Kidney epithelial cell (primary cell): ENCODE results near the gene SRP72. TPM values are rescaled to one million over a fixed set of nuclear protein-coding genes. Genes with fewer than 3 reads are reported as not detected.
"Not testable (repeated sequence)": the region's sequence is repeated elsewhere in the genome, so short reads cannot be mapped to it uniquely, and the experiment has no call there.

ENCODE experiments used
- DNase-seq: peaks from one replicate; pipeline ENCODE4 v3.0.0-alpha.2; 2010; ENCODE audit warnings: low read depth
- H3K27me3 ChIP-seq: 2 replicates; pipeline ENCODE4 v1.6.0; 2011; ENCODE audit warnings: low read length; ENCODE audit not compliant: control insufficient read depth, insufficient read depth
- H3K36me3 ChIP-seq: 2 replicates; pipeline ENCODE4 v1.5.1; 2011; ENCODE audit warnings: low read length; ENCODE audit not compliant: control insufficient read depth, insufficient read depth
- H3K4me3 ChIP-seq: 2 replicates; pipeline ENCODE4 v1.5.1; 2011; ENCODE audit warnings: low read depth, mild to moderate bottlenecking, control low read depth, low read length
- total RNA-seq: library from RNA; depleted of rRNA; stranded (reverse); fragments of >200 nt; gene quantifications from 2 replicates; pipeline ENCODE4 v1.2.3, GENCODE V29; 2015
- TF ChIP-seq, protein P1 (sequence below): IDR thresholded peaks from 2 replicates; pipeline ENCODE4 v1.5.1; 2011; ENCODE audit warnings: mild to moderate bottlenecking, moderate library complexity, low read length, control low read depth, inconsistent platforms; ENCODE audit not compliant: insufficient read depth, poor library complexity, severe bottlenecking

Gene SRP72
- total RNA-seq, 1 donor from 2014 or later: 76.9 TPM

DNA sequence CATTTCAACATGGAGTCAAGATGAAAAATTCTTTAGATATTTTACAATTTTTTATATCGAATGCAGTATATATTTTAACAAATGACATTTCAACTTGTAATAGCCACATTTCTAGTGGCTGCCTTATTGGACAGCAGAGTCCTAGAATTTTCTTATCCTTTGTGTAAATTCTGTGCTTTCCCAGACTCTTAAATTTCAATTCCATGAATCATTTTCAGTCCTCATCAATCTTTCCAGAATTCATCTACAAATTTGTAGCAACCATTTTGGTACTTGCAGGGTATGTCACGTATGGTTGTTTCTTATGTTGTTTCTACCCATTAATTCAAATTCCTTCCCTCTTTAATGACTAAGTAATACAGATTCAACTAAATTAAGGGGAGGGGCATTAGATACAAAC lies 28.7 kb upstream of the SRP72 start:
- no peaks in the 10 kb centered on the region for H3K27me3 ChIP-seq
- no peaks in the 10 kb centered on the region for H3K36me3 ChIP-seq
- TF ChIP-seq, protein P1, sequence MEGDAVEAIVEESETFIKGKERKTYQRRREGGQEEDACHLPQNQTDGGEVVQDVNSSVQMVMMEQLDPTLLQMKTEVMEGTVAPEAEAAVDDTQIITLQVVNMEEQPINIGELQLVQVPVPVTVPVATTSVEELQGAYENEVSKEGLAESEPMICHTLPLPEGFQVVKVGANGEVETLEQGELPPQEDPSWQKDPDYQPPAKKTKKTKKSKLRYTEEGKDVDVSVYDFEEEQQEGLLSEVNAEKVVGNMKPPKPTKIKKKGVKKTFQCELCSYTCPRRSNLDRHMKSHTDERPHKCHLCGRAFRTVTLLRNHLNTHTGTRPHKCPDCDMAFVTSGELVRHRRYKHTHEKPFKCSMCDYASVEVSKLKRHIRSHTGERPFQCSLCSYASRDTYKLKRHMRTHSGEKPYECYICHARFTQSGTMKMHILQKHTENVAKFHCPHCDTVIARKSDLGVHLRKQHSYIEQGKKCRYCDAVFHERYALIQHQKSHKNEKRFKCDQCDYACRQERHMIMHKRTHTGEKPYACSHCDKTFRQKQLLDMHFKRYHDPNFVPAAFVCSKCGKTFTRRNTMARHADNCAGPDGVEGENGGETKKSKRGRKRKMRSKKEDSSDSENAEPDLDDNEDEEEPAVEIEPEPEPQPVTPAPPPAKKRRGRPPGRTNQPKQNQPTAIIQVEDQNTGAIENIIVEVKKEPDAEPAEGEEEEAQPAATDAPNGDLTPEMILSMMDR: no peak
- DNase-seq: no peak
- no peak overlapping the region for H3K4me3 ChIP-seq

DNA sequence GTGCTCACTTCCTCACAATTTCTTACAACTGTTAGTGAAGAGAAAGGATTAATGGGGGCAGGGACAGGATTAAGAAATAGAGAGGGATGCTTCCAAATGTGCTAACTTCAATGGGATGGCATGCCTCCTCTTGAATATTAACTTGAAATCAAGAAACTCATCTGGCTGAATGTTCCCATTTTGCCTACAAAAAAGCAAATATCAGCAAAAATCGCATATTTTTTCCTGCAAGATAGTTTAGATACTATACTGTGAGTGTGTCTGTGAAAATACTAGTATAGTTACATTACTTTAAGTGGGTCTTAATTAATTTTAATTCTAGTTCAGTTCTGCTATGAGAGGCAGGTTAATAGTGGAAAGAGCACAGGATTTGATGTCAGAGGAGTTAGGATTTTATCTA lies 26.4 kb upstream of the SRP72 start:
- Histone ChIP-seq H3K4me3 (no peak overlapping the region), H3K27me3 (no peaks in the 10 kb centered on the region), H3K36me3 (no peaks in the 10 kb centered on the region)
- no peak for DNase-seq
- TF ChIP-seq, protein P1: no peak

DNA sequence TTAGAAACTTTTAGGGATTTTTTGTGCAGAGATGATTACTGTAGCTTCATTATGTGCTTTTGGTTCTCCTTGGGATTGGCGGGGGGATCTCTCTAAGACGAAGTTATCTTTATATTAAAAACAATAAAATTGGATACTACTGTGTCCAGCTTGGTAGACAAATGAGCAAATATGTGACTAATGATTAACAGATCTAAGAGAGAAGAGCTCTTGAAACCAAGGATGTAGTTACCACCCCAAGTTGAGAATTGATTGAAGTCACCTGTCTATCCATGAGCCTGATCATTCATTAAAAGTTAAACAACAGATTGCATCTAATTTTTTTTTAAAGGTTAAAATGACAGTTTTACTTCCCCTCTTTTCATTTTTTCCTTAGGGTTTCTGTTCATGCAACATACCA lies 22.7 kb upstream of the SRP72 start:
- DNase-seq: no peak
- H3K27me3 ChIP-seq: no peaks in the 10 kb centered on the region
- H3K4me3 ChIP-seq: no peak overlapping the region
- no peaks in the 10 kb centered on the region for H3K36me3 ChIP-seq
- TF ChIP-seq, protein P1: no peak

DNA sequence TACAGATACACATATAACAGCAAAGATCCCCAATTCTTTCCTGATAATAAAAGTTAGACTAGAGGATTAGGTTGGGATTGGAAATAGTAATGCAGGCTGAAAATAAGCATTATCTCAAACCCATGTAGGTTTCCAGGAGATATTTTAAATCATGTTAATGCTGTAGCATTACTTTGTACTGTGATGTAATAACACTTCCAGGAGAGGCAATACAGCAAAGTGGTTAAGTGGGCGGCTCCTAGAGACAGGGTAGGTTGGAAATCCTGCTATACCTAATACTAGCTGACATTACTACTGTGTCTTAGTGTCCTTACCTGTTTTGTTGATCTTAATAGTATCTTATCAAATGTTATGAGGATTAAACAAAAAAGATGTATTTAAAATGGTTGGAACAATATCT lies 21.7 kb upstream of the SRP72 start:
- TF ChIP-seq, protein P1: no peak

DNA sequence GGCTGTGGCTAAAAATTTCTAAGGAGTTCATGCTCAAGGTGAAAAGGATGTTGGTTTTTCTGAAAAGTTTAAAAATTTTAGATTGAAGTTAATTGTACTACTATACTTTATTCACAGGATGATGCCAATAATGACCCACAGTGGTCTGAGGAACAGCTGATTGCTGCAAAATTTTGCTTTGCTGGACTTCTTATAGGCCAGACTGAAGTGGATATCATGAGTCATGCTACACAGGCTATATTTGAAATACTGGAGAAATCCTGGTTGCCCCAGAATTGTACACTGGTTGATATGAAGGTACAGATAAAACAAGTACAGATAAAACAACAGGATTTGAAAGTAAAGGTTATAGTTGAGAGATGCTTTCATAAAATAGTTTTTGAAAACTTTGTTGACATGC lies 19.1 kb upstream of the SRP72 start:
- TF ChIP-seq, protein P1: no peak
- Histone ChIP-seq H3K36me3 (no peaks in the 10 kb centered on the region), H3K27me3 (no peaks in the 10 kb centered on the region), H3K4me3 (no peak overlapping the region)
- DNase-seq: no peak

More for the DNA sequence above, 21.7 kb upstream of the SRP72 start:
- no peaks in the 10 kb centered on the region for H3K36me3 ChIP-seq
- no peak for DNase-seq
- no peaks in the 10 kb centered on the region for H3K27me3 ChIP-seq
- H3K4me3 ChIP-seq: no peak overlapping the region

DNA sequence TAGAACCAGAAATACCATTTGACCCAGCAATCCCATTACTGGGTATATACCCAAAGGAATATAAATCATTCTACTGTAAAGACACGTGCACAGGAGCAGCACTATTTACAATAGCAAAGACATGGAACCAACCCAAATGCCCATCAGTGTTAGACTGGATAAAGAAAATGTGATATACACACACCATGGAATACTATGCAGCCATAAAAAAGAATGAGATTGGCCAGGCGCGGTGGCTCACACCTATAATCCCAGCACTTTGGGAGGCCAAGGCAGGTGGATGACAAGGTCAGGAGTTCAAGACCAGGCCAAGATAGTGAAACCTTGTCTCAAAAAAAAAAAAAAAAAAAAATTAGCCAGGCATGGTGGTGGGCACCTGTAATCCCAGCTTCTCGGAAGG lies 17.9 kb upstream of the SRP72 start:
- not testable (repeated sequence) for H3K36me3 ChIP-seq, H3K4me3 ChIP-seq, H3K27me3 ChIP-seq, DNase-seq
